ENCODE measurements around the gene ZNF205.

GRCh38 chr16:3155181-3155580 is 42.8 kb downstream of the ZNF205 start:
- TF ChIP-seq CTCF (IDR thresholded peaks at IDR 0.05) (no peak), ZFX (IDR thresholded peaks at IDR 0.05; ENCODE audit: borderline replicate concordance) (no peak)

All from 22Rv1 (cell line).